Small intestine (tissue), 7 donors: ENCODE data around the gene ARL16. TPM values are rescaled to one million over a fixed set of nuclear protein-coding genes. Genes with fewer than 3 reads are reported as not detected.

Experiments
- DNase-seq, 2 donors: peaks; one replicate each; pipeline versions ENCODE4 v3.0.0 to v3.0.0-alpha.2; 2013
- FAIRE-seq: peaks from 2 replicates; lab custom pipeline; 2012; peaks lifted over from hg19 to GRCh38; lab: Jason Lieb, UNC
- H3K27ac ChIP-seq, 3 donors: one replicate each; pipeline ENCODE4 v1.5.1; 2013; ENCODE audit warnings: low read length in 2 of 3, mild to moderate bottlenecking in 2 of 3, control low read depth in 1 of 3, inconsistent platforms in 1 of 3, low read depth in 1 of 3, moderate library complexity in 1 of 3
- H3K27me3 ChIP-seq, 3 donors: one replicate each; pipeline ENCODE4 v1.6.1; 2013; ENCODE audit warnings: low read length in 3 of 3, inconsistent platforms in 1 of 3; ENCODE audit not compliant: control insufficient read depth in 3 of 3, insufficient read depth in 3 of 3
- H3K36me3 ChIP-seq, 3 donors: one replicate each; pipeline ENCODE4 v1.6.1; 2013; ENCODE audit warnings: low read length in 3 of 3, inconsistent platforms in 1 of 3, low read depth in 1 of 3, mild to moderate bottlenecking in 1 of 3, moderate library complexity in 1 of 3; ENCODE audit not compliant: control insufficient read depth in 3 of 3, insufficient read depth in 2 of 3
- H3K4me1 ChIP-seq, 3 donors: one replicate each; pipeline ENCODE4 v1.6.1; 2013; ENCODE audit warnings: low read length in 2 of 3, inconsistent platforms in 1 of 3, low read depth in 1 of 3, mild to moderate bottlenecking in 1 of 3, moderate library complexity in 1 of 3; ENCODE audit not compliant: control insufficient read depth in 3 of 3, insufficient read depth in 2 of 3
- H3K4me3 ChIP-seq, 3 donors: one replicate each; pipeline ENCODE4 v1.5.1; 2013; ENCODE audit warnings: low read length in 3 of 3, control low read depth in 1 of 3, inconsistent platforms in 1 of 3, low read depth in 1 of 3, mild to moderate bottlenecking in 1 of 3, moderate library complexity in 1 of 3
- H3K9me3 ChIP-seq, 2 donors: one replicate each; pipeline ENCODE4 v1.6.1; 2013; ENCODE audit warnings: low read depth in 1 of 2, low read length in 1 of 2; ENCODE audit not compliant: control insufficient read depth in 2 of 2, insufficient read depth in 1 of 2
- WGBS, 3 donors: extraction: QIAGEN DNeasy Blood & Tissue Kit; methylation state at CpG; one replicate each; pipeline ENCODE4 v1.1.7; 2013; 5-methylcytosine and 5-hydroxymethylcytosine counted together
- polyA plus RNA-seq, 4 donors: library from polyadenylated mRNA; stranded (reverse) in 3 of 4; unstranded in 1 of 4; fragments of 200-250 nt in 3 of 4; fragments of 120-200 nt in 1 of 4; gene quantifications; one replicate each; pipeline versions ENCODE4 v1.2.1 to v1.2.3, GENCODE V29; 2013
- donor health status: healthy with polysubstance abuse.
- donor health status: control.
- donor health status: control.
- donor health status: Bipolar disorder and iron deficiency.
- donor health status: healthy.

ARL16 gene
- polyA plus RNA-seq, 4 donors: 34.1 to 76.9 (median 51.4) TPM

DNA sequence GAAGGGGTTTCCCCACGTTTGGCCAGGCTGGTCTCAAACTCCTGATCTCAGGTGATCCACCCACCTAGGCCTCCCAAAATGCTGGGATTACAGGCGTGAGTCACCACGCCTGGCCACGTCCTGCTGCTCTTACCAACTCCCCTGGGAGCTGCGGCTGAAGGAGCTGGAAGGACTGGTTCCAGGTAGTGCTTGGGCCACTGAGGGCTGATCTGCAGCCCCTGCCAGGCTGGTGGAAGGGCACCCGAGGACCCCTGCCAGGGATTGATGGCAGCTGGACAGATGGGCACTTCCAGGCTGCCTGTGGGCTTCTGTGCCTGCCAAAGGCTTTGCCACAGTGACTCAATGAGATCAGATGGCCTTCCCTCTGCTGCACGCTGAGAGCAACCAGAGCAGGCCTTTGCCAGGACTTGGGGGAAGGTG is 19.5 kb downstream of the ARL16 start:
- peaks cover 4 to 10% (median 5%) of the 10 kb centered on the region in 3 donors for H3K4me1 ChIP-seq
- DNase-seq (no peak), FAIRE-seq (no peak)
- H3K27me3 ChIP-seq: no peaks in the 10 kb centered on the region
- no peak overlapping the region for H3K4me3 ChIP-seq
- 75 to 87% (median 82%) methylated on average over 7 of the region's 7 CpGs for whole genome bisulfite sequencing, 3 donors
- no peaks in the 10 kb centered on the region for H3K9me3 ChIP-seq
- peaks cover 0 to 28% (median 0%) of the 10 kb centered on the region in 3 donors for H3K36me3 ChIP-seq
- H3K27ac ChIP-seq: no peak overlapping the region

DNA sequence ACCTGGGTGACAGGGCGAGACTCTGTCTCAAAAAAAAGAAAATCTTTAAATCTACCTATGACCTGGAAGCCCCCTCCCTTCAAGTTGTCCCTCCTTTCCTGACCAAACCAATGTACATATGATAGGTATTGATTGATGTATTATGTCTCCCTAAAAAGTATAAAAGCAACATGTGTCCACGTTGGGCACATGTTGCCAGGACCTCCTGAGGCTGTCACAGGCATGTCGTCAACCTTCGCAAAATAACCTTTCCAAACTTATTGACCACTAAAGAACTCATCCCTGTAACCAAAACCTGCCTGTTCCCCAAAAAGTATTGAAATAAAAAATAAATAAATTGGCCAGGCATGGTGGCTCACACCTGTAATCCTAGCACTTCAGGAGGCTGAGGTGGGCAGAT is 21.6 kb downstream of the ARL16 start:
- peaks cover 0 to 7% (median 5%) of the 10 kb centered on the region in 3 donors for H3K4me1 ChIP-seq
- 92 to 97% (median 93%) methylated on average over 4 of the region's 4 CpGs for WGBS, 3 donors
- no peak for DNase-seq
- no peaks in the 10 kb centered on the region for H3K9me3 ChIP-seq
- H3K4me3 ChIP-seq: no peak overlapping the region
- no peaks in the 10 kb centered on the region for H3K27me3 ChIP-seq
- H3K27ac ChIP-seq: no peak overlapping the region
- peaks cover 0 to 13% (median 0%) of the 10 kb centered on the region in 3 donors for H3K36me3 ChIP-seq
- no peak for FAIRE-seq

DNA sequence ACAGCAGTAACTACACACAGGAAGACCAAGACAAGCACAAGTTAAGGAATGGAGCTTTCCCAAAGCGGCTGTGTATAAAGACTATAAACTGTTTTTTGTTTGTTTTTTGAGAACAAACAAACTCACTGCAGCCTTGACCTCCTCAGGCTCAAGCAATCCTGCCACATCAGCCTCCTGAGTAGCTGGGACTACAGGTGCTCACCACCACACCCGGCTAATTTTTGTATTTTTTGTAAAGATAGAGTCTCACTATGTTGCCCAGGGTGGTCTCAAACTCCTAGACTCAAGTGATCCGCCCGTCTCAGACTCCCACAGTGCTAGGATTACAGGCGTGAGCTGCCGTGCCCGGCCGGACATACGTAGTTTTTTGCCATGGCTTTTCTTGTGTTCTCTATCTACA is 23.2 kb downstream of the ARL16 start:
- Histone ChIP-seq H3K9me3 (no peaks in the 10 kb centered on the region), H3K4me1 (peaks cover 0 to 3% (median 3%) of the 10 kb centered on the region in 3 donors), H3K4me3 (no peak overlapping the region), H3K36me3 (peaks cover 0 to 13% (median 0%) of the 10 kb centered on the region in 3 donors), H3K27ac (no peak overlapping the region), H3K27me3 (no peaks in the 10 kb centered on the region)
- 90 to 97% (median 95%) methylated on average over 9 of the region's 9 CpGs for WGBS, 3 donors
- DNase-seq (no peak), FAIRE-seq (no peak)

DNA sequence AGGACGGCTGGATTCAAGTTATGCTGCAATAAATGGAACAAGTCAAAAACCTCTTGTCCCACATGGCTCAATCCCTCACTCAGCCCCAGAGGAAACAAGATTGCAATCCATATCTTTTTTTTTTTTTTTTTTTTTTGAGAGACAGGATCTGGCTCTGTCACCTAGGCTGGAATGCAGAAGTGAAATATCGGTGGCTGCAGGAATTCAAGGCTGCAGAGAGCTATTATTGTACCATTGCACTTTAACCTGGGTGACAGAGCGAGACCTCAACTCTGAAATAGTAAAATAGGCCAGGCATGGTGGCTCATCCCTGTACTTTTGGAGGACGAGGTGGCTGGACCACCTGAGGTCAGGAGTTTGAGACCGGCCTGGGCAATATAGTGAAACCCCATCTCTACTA is 24.6 kb downstream of the ARL16 start:
- no peak for DNase-seq
- H3K4me1 ChIP-seq: no peaks in the 10 kb centered on the region
- no peaks in the 10 kb centered on the region for H3K27me3 ChIP-seq
- 50 to 76% (median 63%) methylated on average over 5 of the region's 5 CpGs for WGBS, 3 donors
- no peak overlapping the region for H3K27ac ChIP-seq
- no peak overlapping the region for H3K4me3 ChIP-seq
- FAIRE-seq: no peak
- H3K9me3 ChIP-seq: no peaks in the 10 kb centered on the region
- peaks cover 0 to under 1% (median 0%) of the 10 kb centered on the region in 3 donors for H3K36me3 ChIP-seq

DNA sequence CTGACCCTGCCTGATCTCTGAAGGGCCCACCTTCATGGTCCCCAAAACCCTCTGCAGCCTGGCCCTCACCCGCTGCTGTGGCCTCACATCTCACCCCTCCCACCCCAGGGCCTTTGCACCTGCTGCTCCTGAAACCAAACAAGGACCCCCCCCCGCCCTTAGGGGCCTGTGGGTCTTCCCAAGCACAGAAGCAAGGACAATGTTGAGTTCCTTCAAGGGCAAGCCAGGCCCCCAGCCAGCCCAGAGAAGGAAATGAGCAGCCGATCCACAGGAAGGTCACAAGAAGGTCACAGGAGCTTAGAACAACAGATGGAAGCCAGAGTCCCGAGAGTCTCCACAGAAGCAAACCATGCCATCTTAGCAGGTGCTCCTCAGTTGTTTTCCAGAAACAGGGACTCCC is 26.8 kb downstream of the ARL16 start:
- no peak for FAIRE-seq
- 57 to 75% (median 62%) methylated on average over 4 of the region's 4 CpGs for WGBS, 3 donors

DNA sequence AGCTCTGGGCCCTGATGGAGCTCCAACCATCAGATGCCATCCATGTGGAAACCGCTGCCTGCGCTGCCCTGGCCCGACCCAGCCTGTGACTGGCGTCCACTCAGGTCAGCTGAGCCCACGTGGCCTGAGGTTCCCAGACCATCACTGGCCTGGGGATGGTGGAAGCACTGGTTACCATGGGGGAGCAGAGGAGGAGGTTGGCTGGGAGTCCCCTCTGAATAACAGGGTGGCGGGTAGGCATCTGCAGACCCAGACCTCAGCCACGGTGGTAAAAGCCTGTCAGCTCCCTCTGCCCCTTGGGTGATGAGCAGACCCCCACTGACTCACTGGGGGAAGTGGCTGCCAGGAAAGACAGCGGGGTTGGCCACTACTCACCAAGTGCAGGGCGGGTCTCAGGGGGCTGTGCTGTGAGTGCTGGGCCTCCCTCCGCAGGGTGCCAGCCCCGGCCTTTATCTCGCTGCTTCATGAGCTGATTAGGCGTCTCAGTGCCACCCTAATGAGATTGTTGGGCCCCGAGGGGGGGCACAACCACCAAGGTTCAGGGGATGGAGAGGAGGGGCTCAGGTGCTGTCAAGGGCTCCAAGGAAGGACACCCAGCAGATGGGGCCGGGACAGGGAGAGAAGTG is 27.4 kb downstream of the ARL16 start, which contains the start of gene PDE6G:
Gene PDE6G, minus strand, starts transcription at position 425 of the 626 bp plus-strand sequence. CDS start 3,237 bp downstream, outside the sequence.
- Histone ChIP-seq H3K27ac (no peak within 1 kb of the TSS), H3K36me3 (no peaks in the 10 kb centered on the region), H3K27me3 (peaks cover 0 to 9% (median 0%) of the 10 kb centered on the region in 3 donors), H3K4me1 (peaks cover 0 to 2% (median 0%) of the 10 kb centered on the region in 3 donors), H3K4me3 (no peak within 1 kb of the TSS), H3K9me3 (no peaks in the 10 kb centered on the region)
- FAIRE-seq: no peak
- WGBS, 3 donors: 75 to 85% (median 81%) methylated on average over 13 to 15 of the region's 15 CpGs
- no peak for DNase-seq

More for the DNA sequence above, 26.8 kb downstream of the ARL16 start:
- Histone ChIP-seq H3K4me1 (peaks cover 0 to 2% (median 0%) of the 10 kb centered on the region in 3 donors), H3K4me3 (no peak overlapping the region), H3K27me3 (peaks cover 0 to 9% (median 0%) of the 10 kb centered on the region in 3 donors), H3K9me3 (no peaks in the 10 kb centered on the region), H3K36me3 (no peaks in the 10 kb centered on the region), H3K27ac (no peak overlapping the region)
- DNase-seq: no peak

DNA sequence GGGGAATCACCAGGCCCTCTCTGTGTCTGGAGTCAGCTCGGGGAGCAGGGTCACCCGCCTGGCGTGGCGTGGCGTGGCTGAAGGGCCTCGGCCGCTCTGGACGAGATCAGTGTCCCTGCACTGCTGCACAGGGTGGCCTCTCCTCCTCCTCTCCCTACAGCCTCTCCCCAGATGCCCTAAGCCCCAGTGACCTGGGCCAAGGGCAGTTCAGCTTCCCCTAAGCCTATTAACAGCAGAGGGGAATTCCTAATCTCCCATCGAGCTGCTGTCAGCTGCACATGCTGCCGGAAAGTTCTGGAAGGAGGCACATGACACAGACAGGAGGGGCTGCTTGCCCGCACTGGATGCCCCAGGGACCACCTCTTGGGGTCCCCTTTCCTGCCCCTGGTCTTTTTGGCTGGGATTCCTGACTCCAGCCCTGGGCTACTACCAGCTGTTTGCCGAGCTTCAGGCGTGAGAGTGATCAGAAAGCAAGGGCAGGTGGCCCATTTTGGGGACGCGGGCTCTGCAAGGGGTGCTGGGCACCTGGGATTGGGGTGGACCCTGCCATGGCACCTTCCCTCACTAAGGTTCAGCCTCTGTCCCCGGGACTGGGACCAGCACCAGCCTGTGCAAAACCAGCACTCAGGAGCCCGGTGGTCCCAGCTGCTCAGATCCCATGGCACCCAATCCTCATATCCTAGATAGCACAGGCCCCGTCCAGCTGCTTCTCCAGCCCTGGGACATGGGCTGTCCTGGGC is 28.0 kb downstream of the ARL16 start:
- H3K4me3 ChIP-seq: no peak overlapping the region
- H3K4me1 ChIP-seq: peaks cover 0 to 2% (median 0%) of the 10 kb centered on the region in 3 donors
- peaks cover 0 to 9% (median 0%) of the 10 kb centered on the region in 3 donors for H3K27me3 ChIP-seq
- FAIRE-seq: no peak
- H3K27ac ChIP-seq: no peak overlapping the region
- WGBS, 3 donors: 81 to 84% (median 82%) methylated on average over 18 of the region's 18 CpGs
- no peak for DNase-seq
- H3K36me3 ChIP-seq: no peaks in the 10 kb centered on the region
- no peaks in the 10 kb centered on the region for H3K9me3 ChIP-seq

DNA sequence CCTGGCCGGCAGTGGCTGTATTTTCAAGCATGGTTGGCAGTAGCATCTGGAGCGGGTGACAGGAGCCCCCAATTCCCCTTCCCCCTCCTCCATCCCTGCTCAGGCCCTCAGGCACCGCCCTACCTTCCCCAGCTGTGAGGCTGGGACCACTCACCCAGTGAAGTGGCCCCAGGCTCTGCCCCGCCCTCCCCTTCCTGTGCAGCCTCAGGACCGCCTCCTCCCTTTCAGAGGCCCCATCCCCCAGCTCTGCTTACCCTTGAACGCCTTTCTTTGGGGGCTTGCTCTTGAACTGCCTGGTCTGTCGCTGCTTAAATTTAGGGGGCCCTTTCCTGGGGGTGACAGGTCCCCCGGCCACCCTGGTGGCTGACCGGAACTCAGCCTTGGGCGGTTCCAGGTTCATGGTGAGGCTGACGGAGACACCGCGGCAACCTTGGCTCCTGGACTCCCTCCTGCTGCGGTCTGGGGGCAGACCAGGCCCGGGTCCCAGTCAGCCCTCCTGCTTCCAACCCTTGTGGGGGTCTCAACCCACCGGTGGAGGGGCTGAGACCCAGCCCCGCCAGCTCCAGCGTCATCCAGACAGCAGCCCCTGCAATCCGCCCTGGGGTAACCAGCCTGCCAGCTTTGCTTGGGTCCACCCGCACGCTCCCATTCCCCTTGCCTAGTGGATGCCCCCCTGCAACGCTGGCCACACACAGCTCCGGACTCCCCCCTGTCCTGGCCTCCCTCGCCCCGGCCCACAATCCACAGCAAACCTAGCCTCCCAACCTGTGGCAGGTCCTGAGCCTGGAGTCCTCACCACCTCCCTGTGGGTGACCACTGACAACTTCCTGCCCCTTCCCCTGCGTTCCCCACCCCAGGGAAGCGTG is 30.5 kb downstream of the ARL16 start:
- Histone ChIP-seq H3K36me3 (no peaks in the 10 kb centered on the region), H3K27ac (no peak overlapping the region), H3K4me3 (peak overlapping the region in 1 of 3 donors; percentile 25), H3K4me1 (peaks cover 0 to 2% (median 0%) of the 10 kb centered on the region in 3 donors), H3K27me3 (peaks cover 2 to 23% (median 9%) of the 10 kb centered on the region in 3 donors), H3K9me3 (peaks cover 0 to 14% of the 10 kb centered on the region in 2 donors)
- no peak for DNase-seq
- 29 to 56% (median 45%) methylated on average over 18 to 27 of the region's 27 CpGs for WGBS, 3 donors
- FAIRE-seq: no peak
